ENCODE results near the gene RENBP.

RENBP gene

GRCh38 chrX:153971124-153971449 lies 26.6 kb upstream of the RENBP start:
- peak; percentile 60 to 62 for DNase-seq (ENCODE audit: low read depth in 2 of 2)

- DNase-seq (ENCODE audit: low read depth in 2 of 2) = no peak
These were observed 26.1 kb upstream of the RENBP start for GRCh38 chrX:153970357-153971123.

- no peak for DNase-seq (ENCODE audit: low read depth in 2 of 2)
These were observed 25.5 kb upstream of the RENBP start for GRCh38 chrX:153969904-153970356.

- DNase-seq (ENCODE audit: low read depth in 2 of 2) = no peak
These were observed 24.9 kb upstream of the RENBP start for GRCh38 chrX:153969125-153969903.

- no peak for DNase-seq (ENCODE audit: low read depth in 2 of 2)
These were observed 24.3 kb upstream of the RENBP start for GRCh38 chrX:153968754-153969124.

- DNase-seq (ENCODE audit: low read depth in 2 of 2) = no peak
These were observed 23.8 kb upstream of the RENBP start for GRCh38 chrX:153968255-153968654.

- no peak for DNase-seq (ENCODE audit: low read depth in 2 of 2)
These were observed 23.2 kb upstream of the RENBP start for GRCh38 chrX:153967536-153968224.

- no peak for DNase-seq (ENCODE audit: low read depth in 2 of 2)
These were observed 22.5 kb upstream of the RENBP start for GRCh38 chrX:153966841-153967535.

GRCh38 chrX:153966283-153966688 lies 21.8 kb upstream of the RENBP start:
- no peak for DNase-seq (ENCODE audit: low read depth in 2 of 2)

GRCh38 chrX:153965406-153965805 lies 21.0 kb upstream of the RENBP start:
- no peak for DNase-seq (ENCODE audit: low read depth in 2 of 2)

GRCh38 chrX:153964105-153964504 lies 19.7 kb upstream of the RENBP start:
- no peak for DNase-seq (ENCODE audit: low read depth in 2 of 2)

- DNase-seq (ENCODE audit: low read depth in 2 of 2) = no peak
These were observed 19.1 kb upstream of the RENBP start for GRCh38 chrX:153963546-153963945.

- DNase-seq (ENCODE audit: low read depth in 2 of 2) = no peak
These were observed 16.8 kb upstream of the RENBP start for GRCh38 chrX:153961292-153961691.

- no peak for DNase-seq (ENCODE audit: low read depth in 2 of 2)
These were observed 16.3 kb upstream of the RENBP start for GRCh38 chrX:153960786-153961185.

- DNase-seq (ENCODE audit: low read depth in 2 of 2) = no peak
These were observed 15.6 kb upstream of the RENBP start for GRCh38 chrX:153960077-153960476.

GRCh38 chrX:153959649-153960048 lies 15.2 kb upstream of the RENBP start:
- DNase-seq (ENCODE audit: low read depth in 2 of 2) = no peak

GRCh38 chrX:153958605-153959004 lies 14.2 kb upstream of the RENBP start:
- DNase-seq (ENCODE audit: low read depth in 2 of 2) = no peak

- no peak for DNase-seq (ENCODE audit: low read depth in 2 of 2)
These were observed 12.8 kb upstream of the RENBP start for GRCh38 chrX:153957224-153957623.

GRCh38 chrX:153956044-153956907 lies 11.8 kb upstream of the RENBP start:
- DNase-seq (ENCODE audit: low read depth in 2 of 2) = no peak

- DNase-seq (ENCODE audit: low read depth in 2 of 2) = no peak
These were observed 10.8 kb upstream of the RENBP start for GRCh38 chrX:153955228-153955732.

Data from fibroblast of skin of left biceps (primary cell).